NT2/D1 (cell line): Measurements from ENCODE around the gene JPH4.

Source experiments
- DNase-seq: peaks from one replicate; pipeline ENCODE4 v3.0.0-alpha.2; 2011; ENCODE audit warnings: low read depth, low spot score
- H3K27me3 ChIP-seq: 2 replicates; pipeline ENCODE4 v1.6.0; 2011; ENCODE audit warnings: mild to moderate bottlenecking; ENCODE audit not compliant: insufficient read length, insufficient read depth
- H3K36me3 ChIP-seq: 2 replicates; pipeline ENCODE4 v1.6.1; 2011; ENCODE audit warnings: mild to moderate bottlenecking, low read length, mixed read lengths; ENCODE audit not compliant: insufficient read depth, insufficient read length
- H3K4me1 ChIP-seq: 2 replicates; pipeline ENCODE4 v1.5.1; 2011; ENCODE audit not compliant: insufficient read depth, insufficient read length
- H3K4me3 ChIP-seq: 2 replicates; pipeline ENCODE4 v1.5.1; 2011; ENCODE audit warnings: low read depth; ENCODE audit not compliant: insufficient read length
- H3K9ac ChIP-seq: 2 replicates; pipeline ENCODE4 v1.6.0; 2011; ENCODE audit warnings: low read depth; ENCODE audit not compliant: insufficient read length
- H3K9me3 ChIP-seq: 2 replicates; pipeline ENCODE4 v1.5.1; 2011; ENCODE audit warnings: mild to moderate bottlenecking, low read length; ENCODE audit not compliant: insufficient read depth
- SUZ12 ChIP-seq: IDR thresholded peaks from 2 replicates; pipeline ENCODE4 v1.6.1; 2011; ENCODE audit not compliant: insufficient read length, insufficient read depth; ENCODE audit errors: extremely low read depth
- YY1 ChIP-seq: IDR thresholded peaks from 2 replicates; pipeline ENCODE4 v1.6.1; 2011; ENCODE audit not compliant: insufficient read length, insufficient read depth
- ZNF274 ChIP-seq: IDR thresholded peaks from 2 replicates; pipeline ENCODE4 v1.6.1; 2011; ENCODE audit warnings: mild to moderate bottlenecking, low read depth, low read length

The JPH4 gene

DNA sequence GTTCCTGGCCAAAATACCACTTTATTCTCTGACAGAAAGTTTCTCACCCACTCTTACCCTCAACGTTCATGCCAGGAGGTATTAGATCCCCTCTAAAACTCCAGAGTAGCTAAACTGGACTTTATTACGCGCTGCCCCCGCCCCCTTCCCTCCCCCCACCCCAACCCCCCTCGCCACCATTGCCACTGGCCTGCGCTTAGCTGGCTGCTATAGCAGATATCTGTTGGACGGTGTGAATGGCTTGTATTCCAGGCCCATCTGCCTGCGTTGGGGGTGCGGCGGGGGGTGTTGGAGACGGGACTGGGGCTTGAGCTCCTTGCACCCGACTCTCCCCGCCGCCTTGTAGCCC lies 23.1 kb downstream of the JPH4 start:
- peaks cover 33% of the 10 kb centered on the region for H3K36me3 ChIP-seq
- DNase-seq = no peak

DNA sequence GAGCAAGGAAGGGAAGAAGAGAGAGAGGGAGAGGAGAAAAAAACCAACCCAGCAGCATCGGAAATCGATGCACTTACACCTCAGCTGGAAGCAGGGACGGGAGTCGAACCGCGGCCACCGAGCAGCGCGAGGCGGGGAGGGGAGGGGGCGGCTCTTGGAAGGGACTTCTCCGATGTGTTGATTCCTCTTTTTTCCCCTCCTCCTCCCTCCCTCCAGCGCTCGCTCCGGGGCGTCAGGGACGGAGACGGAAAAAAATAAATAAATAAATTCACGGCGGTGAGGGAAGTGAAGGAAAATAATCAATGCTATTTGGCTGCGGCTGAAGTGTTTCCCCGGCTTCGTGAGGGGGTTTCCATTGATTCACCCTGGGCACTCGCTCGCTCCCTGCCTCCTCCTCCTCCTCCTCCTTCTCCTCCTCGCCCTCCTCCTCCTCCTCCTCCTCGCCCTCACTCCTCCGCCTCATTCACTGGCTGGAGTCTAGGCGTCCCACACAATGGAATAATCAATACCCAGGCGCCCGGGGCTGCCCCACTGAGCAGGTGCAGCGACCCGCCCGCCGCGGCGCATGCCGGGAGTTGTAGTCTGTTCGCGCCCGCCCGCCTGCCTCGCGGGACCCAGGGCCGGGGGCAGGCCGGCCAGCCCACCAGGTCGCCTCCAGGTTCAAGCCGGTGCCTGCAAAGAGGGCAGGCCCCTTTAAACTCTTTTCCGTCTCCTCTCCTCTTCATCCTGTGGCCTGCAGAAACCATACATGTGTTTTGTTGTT lies 27.1 kb downstream of the JPH4 start, which contains the start of gene ZFHX2:
Gene ZFHX2 (minus strand): TSS at position 500 of the 763 bp plus-strand sequence. CDS start 16,440 bp downstream, outside the sequence.
- Histone ChIP-seq H3K27me3 (no peaks in the 10 kb centered on the region), H3K9me3 (no peaks in the 10 kb centered on the region), H3K4me3 (peak within 1 kb of the TSS; percentile 61), H3K9ac (peak within 1 kb of the TSS; percentile 85), H3K4me1 (peaks cover 12% of the 10 kb centered on the region), H3K36me3 (no peaks in the 10 kb centered on the region)
- TF ChIP-seq SUZ12 = no peak
- no peak for TF ChIP-seq ZNF274
- TF ChIP-seq YY1 = no peak
- no peak for DNase-seq

More for the DNA sequence above, 23.1 kb downstream of the JPH4 start:
- peak overlapping the region; percentile 88 for H3K9ac ChIP-seq
- H3K27me3 ChIP-seq = no peaks in the 10 kb centered on the region
- peak overlapping the region; percentile 82 for H3K4me3 ChIP-seq
- peaks cover 6% of the 10 kb centered on the region for H3K4me1 ChIP-seq
- no peak for TF ChIP-seq ZNF274
- TF ChIP-seq YY1 = no peak
- no peak for TF ChIP-seq SUZ12
- no peaks in the 10 kb centered on the region for H3K9me3 ChIP-seq

DNA sequence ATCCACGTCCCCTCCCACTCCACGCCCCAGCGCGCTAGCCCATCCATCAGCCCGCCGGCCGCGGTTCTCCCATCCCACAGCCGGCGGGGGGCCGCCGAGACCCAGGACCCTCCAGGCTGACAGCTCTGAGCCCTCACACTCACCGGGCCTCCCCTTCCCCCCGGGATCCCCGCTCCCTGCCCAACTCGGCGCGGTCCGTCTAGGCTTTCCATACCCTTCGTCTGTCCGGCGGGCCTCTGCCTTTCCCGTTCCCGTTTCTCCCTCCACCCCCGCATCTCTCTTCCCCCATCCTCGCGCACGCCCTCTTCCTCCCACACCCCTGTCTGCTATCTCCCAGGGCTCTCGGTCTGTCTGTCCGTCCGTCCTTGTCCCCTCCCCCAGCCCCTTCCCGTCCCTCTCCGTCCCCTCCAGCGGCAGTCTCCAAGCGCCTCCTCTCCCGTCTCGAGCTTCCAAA lies 27.8 kb downstream of the JPH4 start:
- H3K27me3 ChIP-seq = no peaks in the 10 kb centered on the region
- H3K4me1 ChIP-seq = peaks cover 12% of the 10 kb centered on the region
- DNase-seq = no peak
- peak overlapping the region; percentile 61 for H3K4me3 ChIP-seq
- TF ChIP-seq YY1 (no peak), SUZ12 (no peak), ZNF274 (no peak)
- no peaks in the 10 kb centered on the region for H3K9me3 ChIP-seq
- H3K36me3 ChIP-seq = no peaks in the 10 kb centered on the region
- peak overlapping the region; percentile 85 for H3K9ac ChIP-seq

DNA sequence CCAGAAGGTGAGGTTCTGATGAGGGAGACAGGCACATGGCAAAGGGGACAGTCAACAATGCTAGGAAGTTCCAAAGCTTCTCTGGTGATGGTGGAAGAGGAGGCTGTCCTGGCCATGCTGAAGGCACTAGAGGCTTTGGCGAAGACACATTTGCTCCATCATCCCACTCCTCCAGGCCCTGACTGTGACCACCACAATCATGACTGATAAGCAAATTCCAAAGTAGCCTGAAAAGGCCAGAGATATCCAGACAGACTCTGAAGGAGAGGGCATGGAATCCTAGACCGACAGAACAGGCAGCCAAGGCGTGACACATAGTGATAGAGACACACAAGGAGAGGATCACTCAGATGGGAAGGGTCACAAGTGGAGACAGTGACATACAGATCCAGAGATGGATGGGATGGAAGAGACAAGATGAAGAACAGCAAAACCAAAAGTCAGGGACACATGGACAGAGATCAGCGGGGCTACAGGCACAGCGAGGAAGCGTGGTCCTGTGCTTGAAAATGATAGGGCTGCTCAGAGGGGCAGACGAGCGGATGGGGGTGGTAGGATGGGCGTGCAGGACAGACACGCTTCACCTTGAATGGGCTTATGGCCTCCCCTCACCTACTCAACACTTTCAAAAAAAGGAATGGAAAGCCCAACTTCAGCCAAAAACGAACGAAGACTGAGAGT lies 28.3 kb downstream of the JPH4 start:
- Histone ChIP-seq H3K9ac (peak overlapping the region; percentile 85), H3K27me3 (no peaks in the 10 kb centered on the region), H3K4me1 (peaks cover 16% of the 10 kb centered on the region), H3K4me3 (peak overlapping the region; percentile 61), H3K36me3 (no peaks in the 10 kb centered on the region), H3K9me3 (no peaks in the 10 kb centered on the region)
- DNase-seq = no peak
- TF ChIP-seq ZNF274 = no peak
- no peak for TF ChIP-seq SUZ12
- TF ChIP-seq YY1 = no peak

DNA sequence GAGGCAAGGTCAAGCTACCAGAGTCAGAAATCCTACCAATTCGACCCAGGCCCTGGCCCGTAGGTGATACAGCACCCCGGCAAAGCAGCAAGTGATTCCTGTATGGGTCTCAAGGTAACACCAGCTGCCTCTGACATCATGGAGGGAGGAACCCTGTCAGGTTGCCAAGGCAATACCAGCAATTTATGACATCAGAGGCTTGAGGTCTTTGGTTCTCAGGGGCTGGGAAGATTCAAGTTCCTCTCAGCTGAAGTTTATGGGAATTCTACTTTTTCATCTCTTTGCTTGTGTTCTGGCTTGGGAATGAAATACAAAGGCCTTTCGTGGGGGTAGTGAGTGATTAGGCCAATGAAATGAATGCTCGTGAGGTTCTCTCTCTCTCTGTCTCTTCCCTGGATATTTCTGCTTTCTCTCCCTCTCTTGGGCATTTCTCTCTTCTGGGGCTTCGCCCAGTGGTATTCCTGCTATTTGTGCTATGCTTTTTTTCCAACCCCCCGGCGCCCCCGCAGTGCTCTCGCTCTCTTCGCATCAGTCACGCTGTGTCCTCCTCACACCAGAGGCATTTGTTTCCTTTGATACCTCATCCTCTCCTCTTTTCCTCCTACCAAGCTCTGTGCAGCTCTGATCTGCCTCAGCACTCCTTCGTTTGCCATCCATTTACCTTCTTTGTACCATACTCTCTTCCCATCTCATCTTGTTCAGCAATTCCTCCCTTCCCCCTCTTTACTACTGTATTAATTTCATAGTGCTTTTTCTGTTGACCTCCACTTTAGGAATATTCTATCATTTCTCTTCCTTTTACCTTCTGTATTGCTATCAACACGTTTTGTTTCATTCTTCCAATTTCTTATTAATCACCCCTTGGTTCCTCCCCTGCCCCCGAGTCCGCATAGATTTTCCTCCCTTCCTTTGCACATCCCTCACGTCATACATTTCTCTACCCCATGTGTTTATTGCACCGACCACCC lies 30.0 kb downstream of the JPH4 start:
- no peak for DNase-seq
- Histone ChIP-seq H3K36me3 (peaks cover under 1% of the 10 kb centered on the region), H3K9ac (no peak overlapping the region), H3K27me3 (no peaks in the 10 kb centered on the region), H3K4me3 (no peak overlapping the region), H3K9me3 (no peaks in the 10 kb centered on the region), H3K4me1 (peaks cover 19% of the 10 kb centered on the region)
- no peak for TF ChIP-seq YY1
- TF ChIP-seq ZNF274 = no peak
- no peak for TF ChIP-seq SUZ12

DNA sequence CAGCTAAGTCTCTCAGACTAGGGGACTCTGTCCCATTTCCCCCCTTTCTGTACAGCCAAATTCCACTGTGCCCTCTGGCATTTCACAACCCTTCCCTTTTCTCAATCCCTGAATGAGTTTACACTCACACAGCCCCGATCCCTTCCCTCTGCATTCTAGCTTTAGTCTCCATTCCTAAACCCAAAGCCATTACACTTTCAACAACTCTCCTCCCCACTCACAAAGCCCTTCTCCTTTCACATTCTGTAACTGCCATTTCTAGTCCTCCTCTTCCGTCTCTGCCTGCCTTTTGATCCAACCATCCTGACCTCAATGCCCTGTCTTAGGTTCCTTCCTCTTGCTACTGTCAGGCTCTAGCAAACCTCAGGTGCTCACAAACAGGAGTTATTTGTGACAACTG lies 30.7 kb downstream of the JPH4 start:
- H3K4me1 ChIP-seq = peaks cover 19% of the 10 kb centered on the region
- H3K9ac ChIP-seq = no peak overlapping the region
- H3K27me3 ChIP-seq = no peaks in the 10 kb centered on the region
- peaks cover 8% of the 10 kb centered on the region for H3K36me3 ChIP-seq
- no peak overlapping the region for H3K4me3 ChIP-seq
- H3K9me3 ChIP-seq = no peaks in the 10 kb centered on the region
- TF ChIP-seq SUZ12 = no peak
- TF ChIP-seq ZNF274 = no peak
- TF ChIP-seq YY1 = no peak
- no peak for DNase-seq

DNA sequence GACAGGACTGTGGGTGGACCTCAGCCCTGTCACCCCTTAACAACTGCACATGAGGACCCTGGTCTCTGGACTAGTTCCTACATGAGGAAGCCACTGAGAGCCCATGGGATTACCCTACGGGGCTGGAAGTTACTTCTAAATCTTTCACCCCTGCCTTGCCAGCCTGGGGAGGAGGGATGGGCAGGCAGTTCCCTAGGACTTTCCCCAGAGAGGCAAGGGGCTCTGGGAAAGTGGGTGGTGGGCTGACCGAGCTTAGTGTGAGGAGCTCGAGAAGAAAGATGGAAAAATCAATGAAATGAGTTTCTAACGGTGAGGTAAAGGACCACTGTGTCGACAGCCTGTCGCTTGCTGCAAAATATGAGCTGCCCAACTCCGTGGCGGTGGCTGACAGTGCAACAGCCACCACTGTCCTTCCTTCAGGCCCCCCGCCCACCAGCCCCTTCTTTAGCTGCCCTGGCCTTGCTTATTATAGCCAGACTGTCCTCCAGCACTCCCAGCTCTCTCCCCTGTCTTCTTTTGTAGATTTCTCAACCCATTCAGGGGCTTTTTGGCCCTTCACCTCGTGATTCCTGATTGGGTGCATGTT lies 32.0 kb downstream of the JPH4 start:
- peaks cover 19% of the 10 kb centered on the region for H3K4me1 ChIP-seq
- no peaks in the 10 kb centered on the region for H3K9me3 ChIP-seq
- TF ChIP-seq SUZ12 (no peak), ZNF274 (no peak), YY1 (no peak)
- H3K36me3 ChIP-seq = peaks cover 17% of the 10 kb centered on the region
- DNase-seq = no peak
- no peak overlapping the region for H3K9ac ChIP-seq
- H3K27me3 ChIP-seq = no peaks in the 10 kb centered on the region
- no peak overlapping the region for H3K4me3 ChIP-seq
